ENCODE data around the gene SUN1. TPM values are rescaled to one million over a fixed set of nuclear protein-coding genes. Genes with fewer than 3 reads are reported as not detected.

Gene SUN1
- total and polyA plus RNA-seq, 9 of the 15 experiments (the other 6 are each of a cell fraction or from before 2014, with no cell fraction given): 36.8 to 132 (median 62.3) TPM

GRCh38 chr7:897086-897485 lies 64.8 kb downstream of the SUN1 start:
- no peak overlapping the region for H2AFZ ChIP-seq (ENCODE audit: low read depth, low read length)
- peak; percentile 56 for TF ChIP-seq POLR2G (IDR thresholded peaks at IDR 0.05; ENCODE audit: low read depth, low read length)
- peak; percentile 77 for TF ChIP-seq RBM22 (IDR thresholded peaks at IDR 0.05; ENCODE audit: low read depth, low read length, poor library complexity, severe bottlenecking)
- peak; percentile 26 for TF ChIP-seq SUPT5H (IDR thresholded peaks at IDR 0.05)
- no peak for TF ChIP-seq FOXA3 (CRISPR knock-in tag; conservative IDR thresholded peaks at IDR 0.05 in 1 of 2, IDR thresholded peaks at IDR 0.05 in 1 of 2)
- no peaks in the 10 kb centered on the region for H3K27me3 ChIP-seq (ENCODE audit: control insufficient read depth in 2 of 2, insufficient read depth in 2 of 2, low read length in 2 of 2)
- H3K9me3 ChIP-seq (replicated peaks; ENCODE audit: control insufficient read depth, insufficient read depth, low read depth, low read length): no peaks in the 10 kb centered on the region
- peaks cover 62% of the 10 kb centered on the region; the same call in 2 of the 3 replicates for H3K36me3 ChIP-seq (ENCODE audit: control insufficient read depth, insufficient read depth, low read length)
- no peak overlapping the region for H3K27ac ChIP-seq (ENCODE audit: extremely low read depth, low read depth, low read length)
- no peak overlapping the region for H3K9ac ChIP-seq (ENCODE audit: insufficient read depth in 1 of 2, low read depth in 2 of 2, low read length in 2 of 2)
- H4K20me1 ChIP-seq (replicated peaks; ENCODE audit: control insufficient read depth, insufficient read depth, low read length): no peaks in the 10 kb centered on the region; the same call in 1 of the 2 replicates
- H3K4me2 ChIP-seq (ENCODE audit: insufficient read depth, low read length): no peak overlapping the region
- in situ Hi-C loops (cut with MboI) (no loop called here), intact Hi-C loops (cut with micrococcal nuclease) (no loop called here)
- FAIRE-seq (no peak), DNase-seq (ENCODE audit: extremely low read depth in 1 of 4, low spot score in 3 of 4) (no peak), ATAC-seq (no peak)
- CTCF ChIA-PET (ENCODE audit: low intra/inter-chr PET ratio): no interaction called here
- H3K9me1 ChIP-seq (ENCODE audit: control insufficient read depth, insufficient read depth, low read length): no peaks in the 10 kb centered on the region
- 91% methylated on average over 12 of the region's 14 CpGs for WGBS (ENCODE audit: insufficient coverage, low coverage, missing lambda C conversion rate)
- peaks cover 17 to 71% of the 10 kb centered on the region in 2 experiments; a peak in 4 of 5 replicates for H3K4me1 ChIP-seq (replicated peaks in 1 of 2; ENCODE audit: control insufficient read depth in 2 of 2, insufficient read depth in 2 of 2, low read length in 2 of 2)
- no peaks in the 10 kb centered on the region for H3K79me2 ChIP-seq (ENCODE audit: control insufficient read depth, insufficient read depth, low read length)
- BruUV-seq (replicated peaks): no TSS peak
- no peak overlapping the region for H3K4me3 ChIP-seq
- POLR2A ChIA-PET: interaction anchor here (0.8 kb wide), 1 partner anchor 12 kb away, joined by 3 read pairs; no protein-coding TSS in a partner anchor

GRCh38 chr7:897771-898376 lies 65.6 kb downstream of the SUN1 start:
- Histone ChIP-seq H3K9me1 (ENCODE audit: control insufficient read depth, insufficient read depth, low read length) (no peaks in the 10 kb centered on the region), H3K9me3 (replicated peaks; ENCODE audit: control insufficient read depth, insufficient read depth, low read depth, low read length) (no peaks in the 10 kb centered on the region), H3K27ac (ENCODE audit: extremely low read depth, low read depth, low read length) (no peak overlapping the region), H2AFZ (ENCODE audit: low read depth, low read length) (no peak overlapping the region), H3K9ac (ENCODE audit: insufficient read depth in 1 of 2, low read depth in 2 of 2, low read length in 2 of 2) (peak overlapping the region in 1 of 2 experiments; percentile 78; a peak in 2 of 4 replicates), H3K27me3 (ENCODE audit: control insufficient read depth in 2 of 2, insufficient read depth in 2 of 2, low read length in 2 of 2) (no peaks in the 10 kb centered on the region), H3K4me1 (replicated peaks in 1 of 2; ENCODE audit: control insufficient read depth in 2 of 2, insufficient read depth in 2 of 2, low read length in 2 of 2) (peaks cover 17 to 73% of the 10 kb centered on the region in 2 experiments; a peak in 4 of 5 replicates), H3K79me2 (ENCODE audit: control insufficient read depth, insufficient read depth, low read length) (no peaks in the 10 kb centered on the region), H3K36me3 (ENCODE audit: control insufficient read depth, insufficient read depth, low read length) (peaks cover 54% of the 10 kb centered on the region; the same call in 2 of the 3 replicates), H3K4me3 (no peak overlapping the region), H4K20me1 (replicated peaks; ENCODE audit: control insufficient read depth, insufficient read depth, low read length) (no peaks in the 10 kb centered on the region; the same call in 1 of the 2 replicates), H3K4me2 (ENCODE audit: insufficient read depth, low read length) (no peak overlapping the region)
- 71% methylated on average over 25 of the region's 27 CpGs for WGBS (ENCODE audit: insufficient coverage, low coverage, missing lambda C conversion rate)
- in situ Hi-C loops (cut with MboI) (no loop called here), intact Hi-C loops (cut with micrococcal nuclease) (no loop called here)
- BruUV-seq (replicated peaks): no TSS peak
- ATAC-seq (peak; percentile 3; the same call in 1 of the 3 replicates), DNase-seq (ENCODE audit: extremely low read depth in 1 of 4, low spot score in 3 of 4) (peak in 1 of 4 experiments; percentile 29), FAIRE-seq (no peak)
- ChIA-PET CTCF (ENCODE audit: low intra/inter-chr PET ratio) (no interaction called here), POLR2A (interaction anchor here (0.8 kb wide), 1 partner anchor 13 kb away, joined by 3 read pairs; no protein-coding TSS in a partner anchor)
- TF ChIP-seq MTF1 (CRISPR knock-in tag; IDR thresholded peaks at IDR 0.05; ENCODE audit: borderline replicate concordance) (no peak), USF1 (CRISPR knock-in tag; IDR thresholded peaks at IDR 0.05) (peak; percentile 71), MYNN (IDR thresholded peaks at IDR 0.05) (no peak), MYNN (CRISPR knock-in tag; IDR thresholded peaks at IDR 0.05) (no peak), PHTF2 (CRISPR knock-in tag; IDR thresholded peaks at IDR 0.05) (no peak), EP300 (IDR thresholded peaks at IDR 0.05; ENCODE audit: low read length) (no peak), PURB (CRISPR knock-in tag; IDR thresholded peaks at IDR 0.05; ENCODE audit: low read depth) (no peak), ZNF583 (CRISPR knock-in tag; IDR thresholded peaks at IDR 0.05) (no peak), HDAC2 (IDR thresholded peaks at IDR 0.05) (no peak), NFIC (IDR thresholded peaks at IDR 0.05) (peak; percentile 92), TARDBP (IDR thresholded peaks at IDR 0.05) (no peak)
